BLaER1 (cell line): ENCODE measurements around the gene KLC3.

Experiments used
- H3K27ac ChIP-seq: shearing (Covaris generic); formaldehyde crosslinking; 2 replicates; pipeline ENCODE4 v1.8.1; 2022
- H3K27me3 ChIP-seq: shearing (Covaris generic); formaldehyde crosslinking; 2 replicates; pipeline ENCODE4 v1.8.1; 2022
- H3K36me3 ChIP-seq: shearing (Covaris generic); formaldehyde crosslinking; 2 replicates; pipeline ENCODE4 v1.8.1; 2022
- H3K4me1 ChIP-seq: shearing (Covaris generic); formaldehyde crosslinking; 2 replicates; pipeline ENCODE4 v1.8.1; 2022
- H3K4me2 ChIP-seq: shearing (Covaris generic); formaldehyde crosslinking; 2 replicates; pipeline ENCODE4 v1.8.1; 2022
- H3K4me3 ChIP-seq: shearing (Covaris generic); formaldehyde crosslinking; 2 replicates; pipeline ENCODE4 v1.8.1; 2022
- H3K9ac ChIP-seq: shearing (Covaris generic); formaldehyde crosslinking; 2 replicates; pipeline ENCODE4 v1.8.1; 2022
- H3K9me3 ChIP-seq: shearing (Covaris generic); formaldehyde crosslinking; 2 replicates; pipeline ENCODE4 v1.8.1; 2022
- H4K20me1 ChIP-seq: shearing (Covaris generic); formaldehyde crosslinking; 2 replicates; pipeline ENCODE4 v1.8.1; 2022
- Cebpa-rat ChIP-seq: shearing (Covaris generic); IDR thresholded peaks from 2 replicates; pipeline ENCODE4 v1.8.1; 2022

Gene KLC3

GRCh38 chr19:45347570-45348366 is 7.2 kb downstream of the KLC3 start:
- no peaks in the 10 kb centered on the region for H4K20me1 ChIP-seq
- no peaks in the 10 kb centered on the region for H3K9me3 ChIP-seq
- peaks cover 9% of the 10 kb centered on the region; the same call in 1 of the 2 replicates for H3K27me3 ChIP-seq
- H3K4me3 ChIP-seq: no peak overlapping the region
- H3K4me1 ChIP-seq: no peaks in the 10 kb centered on the region
- TF ChIP-seq Cebpa-rat: no peak
- peaks cover 33% of the 10 kb centered on the region for H3K36me3 ChIP-seq
- no peak overlapping the region for H3K27ac ChIP-seq
- H3K9ac ChIP-seq: no peak overlapping the region
- no peak overlapping the region for H3K4me2 ChIP-seq

GRCh38 chr19:45348367-45349125 is 8.0 kb downstream of the KLC3 start:
- H3K4me1 ChIP-seq: no peaks in the 10 kb centered on the region
- H3K9me3 ChIP-seq: no peaks in the 10 kb centered on the region
- no peak overlapping the region for H3K9ac ChIP-seq
- H4K20me1 ChIP-seq: no peaks in the 10 kb centered on the region
- H3K4me3 ChIP-seq: no peak overlapping the region
- TF ChIP-seq Cebpa-rat: peak; percentile 58; the same call in 1 of the 2 replicates
- no peak overlapping the region for H3K27ac ChIP-seq
- peaks cover 9% of the 10 kb centered on the region; the same call in 1 of the 2 replicates for H3K27me3 ChIP-seq
- no peak overlapping the region for H3K4me2 ChIP-seq
- H3K36me3 ChIP-seq: peaks cover 41% of the 10 kb centered on the region

GRCh38 chr19:45349126-45349415 is 8.5 kb downstream of the KLC3 start:
- no peak overlapping the region for H3K9ac ChIP-seq
- no peaks in the 10 kb centered on the region for H4K20me1 ChIP-seq
- no peak overlapping the region for H3K4me3 ChIP-seq
- H3K9me3 ChIP-seq: no peaks in the 10 kb centered on the region
- H3K4me1 ChIP-seq: no peaks in the 10 kb centered on the region
- no peak for TF ChIP-seq Cebpa-rat
- H3K36me3 ChIP-seq: peaks cover 46% of the 10 kb centered on the region
- no peak overlapping the region for H3K4me2 ChIP-seq
- H3K27me3 ChIP-seq: peaks cover 9% of the 10 kb centered on the region; the same call in 1 of the 2 replicates
- no peak overlapping the region for H3K27ac ChIP-seq

GRCh38 chr19:45349430-45349941 is 8.9 kb downstream of the KLC3 start:
- H3K4me2 ChIP-seq: no peak overlapping the region
- no peaks in the 10 kb centered on the region for H4K20me1 ChIP-seq
- H3K4me3 ChIP-seq: no peak overlapping the region
- TF ChIP-seq Cebpa-rat: no peak
- no peak overlapping the region for H3K27ac ChIP-seq
- H3K27me3 ChIP-seq: peaks cover 9% of the 10 kb centered on the region; the same call in 1 of the 2 replicates
- no peaks in the 10 kb centered on the region for H3K9me3 ChIP-seq
- no peaks in the 10 kb centered on the region for H3K4me1 ChIP-seq
- H3K9ac ChIP-seq: no peak overlapping the region
- H3K36me3 ChIP-seq: peaks cover 50% of the 10 kb centered on the region

DNA sequence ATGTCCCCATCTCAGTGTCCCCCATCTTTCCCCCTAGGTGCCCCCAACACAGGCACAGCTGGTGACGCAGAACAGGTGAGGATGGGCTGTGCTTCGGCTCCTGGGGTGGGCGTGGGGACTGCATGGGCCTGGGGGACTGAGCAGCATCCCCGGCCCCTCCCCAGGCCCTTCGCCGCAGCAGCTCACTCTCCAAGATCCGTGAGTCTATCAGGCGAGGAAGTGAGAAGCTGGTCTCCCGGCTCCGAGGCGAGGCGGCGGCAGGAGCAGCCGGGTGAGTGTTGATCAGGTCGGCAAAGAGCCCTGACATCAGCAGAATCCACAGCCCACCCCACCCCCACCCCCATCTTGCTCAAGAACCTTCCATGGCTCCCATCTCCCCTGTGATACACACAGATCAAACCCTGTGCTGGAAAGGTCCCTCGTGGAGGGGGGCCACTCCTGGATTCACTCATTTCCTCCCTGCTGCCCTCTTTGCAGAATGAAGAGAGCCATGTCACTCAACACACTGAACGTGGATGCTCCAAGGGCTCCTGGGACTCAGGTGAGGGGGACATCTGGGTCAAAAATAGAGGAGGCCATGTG is 10.0 kb downstream of the KLC3 start:
- Histone ChIP-seq H3K4me1 (no peaks in the 10 kb centered on the region), H3K9me3 (no peaks in the 10 kb centered on the region), H3K36me3 (peaks cover 61% of the 10 kb centered on the region), H3K4me3 (no peak overlapping the region), H3K27ac (no peak overlapping the region), H3K9ac (no peak overlapping the region), H3K27me3 (peaks cover 9% of the 10 kb centered on the region; the same call in 1 of the 2 replicates), H4K20me1 (no peaks in the 10 kb centered on the region), H3K4me2 (no peak overlapping the region)
- no peak for TF ChIP-seq Cebpa-rat

DNA sequence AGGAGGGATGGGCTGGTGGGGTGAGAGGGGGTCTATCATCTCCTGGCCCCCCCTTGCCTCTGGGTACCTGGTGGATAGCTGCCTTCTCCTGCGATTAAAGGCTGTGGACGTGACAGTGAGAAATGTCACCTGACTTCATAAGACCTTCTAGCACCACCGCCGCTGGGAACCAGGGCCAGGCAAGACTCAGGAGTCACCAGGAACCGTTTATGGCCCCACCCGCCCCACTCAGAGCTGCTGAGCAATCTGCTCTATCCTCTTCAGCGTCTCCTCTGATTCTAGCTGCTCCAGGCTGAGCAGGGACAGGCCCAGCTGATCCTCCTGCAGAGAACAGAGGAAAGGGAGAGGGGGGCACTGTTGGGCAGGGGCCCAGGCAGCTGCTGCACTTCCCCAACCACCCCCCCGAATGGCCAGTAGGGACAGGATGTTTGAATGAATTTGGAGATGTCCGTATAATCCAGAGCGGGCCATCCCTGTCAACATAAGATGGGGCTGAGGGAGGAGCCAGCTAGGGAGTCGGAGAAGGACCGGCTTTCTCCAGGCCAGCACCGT is 10.9 kb downstream of the KLC3 start:
- H3K4me1 ChIP-seq: no peaks in the 10 kb centered on the region
- peaks cover 5% of the 10 kb centered on the region; the same call in 1 of the 2 replicates for H3K27me3 ChIP-seq
- no peak overlapping the region for H3K9ac ChIP-seq
- no peak for TF ChIP-seq Cebpa-rat
- H3K36me3 ChIP-seq: peaks cover 70% of the 10 kb centered on the region
- H3K4me2 ChIP-seq: no peak overlapping the region
- no peaks in the 10 kb centered on the region for H3K9me3 ChIP-seq
- H3K4me3 ChIP-seq: no peak overlapping the region
- H4K20me1 ChIP-seq: no peaks in the 10 kb centered on the region
- H3K27ac ChIP-seq: no peak overlapping the region

GRCh38 chr19:45352062-45352461 is 11.5 kb downstream of the KLC3 start:
- H3K27me3 ChIP-seq: no peaks in the 10 kb centered on the region
- TF ChIP-seq Cebpa-rat: no peak
- H3K4me1 ChIP-seq: no peaks in the 10 kb centered on the region
- H3K36me3 ChIP-seq: peaks cover 76% of the 10 kb centered on the region
- no peak overlapping the region for H3K4me2 ChIP-seq
- H3K4me3 ChIP-seq: no peak overlapping the region
- H3K9me3 ChIP-seq: no peaks in the 10 kb centered on the region
- H3K9ac ChIP-seq: no peak overlapping the region
- H4K20me1 ChIP-seq: no peaks in the 10 kb centered on the region
- H3K27ac ChIP-seq: no peak overlapping the region

GRCh38 chr19:45352471-45352870 is 11.9 kb downstream of the KLC3 start:
- no peak for TF ChIP-seq Cebpa-rat
- Histone ChIP-seq H4K20me1 (no peaks in the 10 kb centered on the region), H3K9me3 (no peaks in the 10 kb centered on the region), H3K27ac (no peak overlapping the region), H3K27me3 (no peaks in the 10 kb centered on the region), H3K4me1 (no peaks in the 10 kb centered on the region), H3K9ac (no peak overlapping the region), H3K4me2 (no peak overlapping the region), H3K4me3 (no peak overlapping the region), H3K36me3 (peaks cover 80% of the 10 kb centered on the region)

GRCh38 chr19:45352914-45353796 is 12.6 kb downstream of the KLC3 start:
- Histone ChIP-seq H3K9ac (no peak overlapping the region), H3K9me3 (no peaks in the 10 kb centered on the region), H3K27me3 (no peaks in the 10 kb centered on the region), H3K36me3 (peaks cover 87% of the 10 kb centered on the region), H3K4me3 (no peak overlapping the region), H3K27ac (no peak overlapping the region), H4K20me1 (no peaks in the 10 kb centered on the region), H3K4me1 (no peaks in the 10 kb centered on the region), H3K4me2 (no peak overlapping the region)
- TF ChIP-seq Cebpa-rat: no peak
